SK-N-SH (cell line): Measurements from ENCODE around the gene TMEM163. TPM values are rescaled to one million over a fixed set of nuclear protein-coding genes. Genes with fewer than 3 reads are reported as not detected.

ENCODE experiments used
- CTCF ChIA-PET: fragments of 300-600, 350-600 bp; formaldehyde crosslinking; extraction: SDS; loops from one replicate; lab custom pipeline; 2021; lab: Yijun Ruan, JAX
- POLR2A ChIA-PET: fragments of 350-600 bp; sonication (Branson Sonifier 250); formaldehyde crosslinking; extraction: SDS; loops from one replicate; lab custom pipeline; 2020; ENCODE audit warnings: antibody characterized with exemption, inconsistent platforms; lab: Yijun Ruan, JAX
- DNase-seq: peaks from one replicate; pipeline ENCODE4 v3.0.0; 2012
- H2AFZ ChIP-seq: fragments of 200-600 bp; sonication (generic); 2 replicates; pipeline ENCODE4 v1.8.1; 2016; ENCODE audit warnings: antibody characterized with exemption, mild to moderate bottlenecking, low read depth
- H3F3A ChIP-seq: fragments of 200-600 bp; sonication (generic); replicated peaks from 2 replicates; pipeline ENCODE3; 2016; ENCODE audit warnings: antibody characterized with exemption, mild to moderate bottlenecking; ENCODE audit not compliant: insufficient read depth
- H3K27ac ChIP-seq, 2 experiments: fragments of 200-500 bp in 1 of 2; fragments of 200-600 bp in 1 of 2; sonication (Bioruptor generic) in 1 of 2; sonication (generic), shearing (Covaris generic) in 1 of 2; 2 replicates each; pipeline versions ENCODE4 v1.5.1 to v1.6.1; 2014 to 2016; ENCODE audit warnings: low read depth in 2 of 2, inconsistent platforms in 1 of 2, low read length in 1 of 2, mild to moderate bottlenecking in 1 of 2, mixed read lengths in 1 of 2
- H3K27me3 ChIP-seq: fragments of 200-600 bp; sonication (generic), shearing (Covaris generic); 2 replicates; pipeline ENCODE4 v1.6.1; 2016; ENCODE audit warnings: mixed run types; ENCODE audit not compliant: insufficient read depth
- H3K36me3 ChIP-seq, 2 experiments: fragments of 200-500 bp in 1 of 2; fragments of 200-600 bp in 1 of 2; sonication (Bioruptor generic) in 1 of 2; sonication (generic) in 1 of 2; replicated peaks in 1 of 2; 2 replicates each; pipeline versions ENCODE3 to v1.5.1; 2014 to 2016; ENCODE audit warnings: low read length in 1 of 2, mild to moderate bottlenecking in 1 of 2; ENCODE audit not compliant: insufficient read depth in 2 of 2, control insufficient read depth in 1 of 2
- H3K4me1 ChIP-seq, 2 experiments: fragments of 200-500 bp in 1 of 2; fragments of 200-600 bp in 1 of 2; sonication (Bioruptor generic) in 1 of 2; sonication (generic), shearing (Covaris generic) in 1 of 2; 2 replicates each; pipeline versions ENCODE4 v1.5.1 to v1.6.1; 2014 to 2016; ENCODE audit warnings: low read depth in 1 of 2, low read length in 1 of 2, mixed run types in 1 of 2; ENCODE audit not compliant: insufficient read depth in 2 of 2, control insufficient read depth in 1 of 2
- H3K4me2 ChIP-seq: fragments of 200-600 bp; sonication (generic), shearing (Covaris generic); 2 replicates; pipeline ENCODE4 v1.6.1; 2017; ENCODE audit warnings: mixed run types
- H3K4me3 ChIP-seq, 2 experiments: fragments of 200-500 bp in 1 of 2; fragments of 200-600 bp in 1 of 2; sonication (Bioruptor generic) in 1 of 2; sonication (generic), shearing (Covaris generic) in 1 of 2; 2 replicates each; pipeline versions ENCODE4 v1.5.1 to v1.8.1; 2014 to 2016; ENCODE audit warnings: low read depth in 2 of 2, inconsistent platforms in 1 of 2, low read length in 1 of 2, mild to moderate bottlenecking in 1 of 2, mixed read lengths in 1 of 2, moderate library complexity in 1 of 2
- H3K79me2 ChIP-seq: fragments of 200-600 bp; sonication (generic); 2 replicates; pipeline ENCODE4 v1.8.1; 2017; ENCODE audit warnings: mild to moderate bottlenecking; ENCODE audit not compliant: insufficient read depth
- H3K9ac ChIP-seq: fragments of 200-600 bp; sonication (generic); 2 replicates; pipeline ENCODE4 v1.6.1; 2017; ENCODE audit warnings: mixed run types
- H3K9me2 ChIP-seq: fragments of 200-600 bp; sonication (generic); 2 replicates; pipeline ENCODE4 v1.6.1; 2017; ENCODE audit warnings: mixed run types
- H3K9me3 ChIP-seq: fragments of 200-600 bp; sonication (generic); 2 replicates; pipeline ENCODE4 v1.6.1; 2017; ENCODE audit warnings: mixed run types, mild to moderate bottlenecking, moderate library complexity
- H4K20me1 ChIP-seq: fragments of 200-600 bp; sonication (generic); 2 replicates; pipeline ENCODE4 v1.6.1; 2017; ENCODE audit warnings: mild to moderate bottlenecking, mixed run types; ENCODE audit not compliant: insufficient read depth
- CHD2 ChIP-seq: fragments of 150-350 bp; IDR thresholded peaks from 2 replicates; pipeline ENCODE4 v1.6.1; 2018; ENCODE audit warnings: low read length; ENCODE audit not compliant: partially characterized antibody
- EZH2phosphoT487 ChIP-seq: fragments of 200-600 bp; sonication (generic); IDR thresholded peaks from 2 replicates; pipeline ENCODE4 v1.6.1; 2017; ENCODE audit warnings: low read depth, mixed run types, mild to moderate bottlenecking, antibody characterized with exemption, moderate library complexity, borderline replicate concordance
- FOXM1 ChIP-seq: IDR thresholded peaks from 2 replicates; pipeline ENCODE4 v1.4.0; 2012; ENCODE audit warnings: low read depth, mild to moderate bottlenecking
- MXI1 ChIP-seq: IDR thresholded peaks from 2 replicates; pipeline ENCODE4 v1.6.1; 2012; ENCODE audit warnings: mild to moderate bottlenecking, low read depth, low read length, improper control_type of control experiment
- RFX5 ChIP-seq: IDR thresholded peaks from 2 replicates; pipeline ENCODE4 v1.6.1; 2012; ENCODE audit warnings: mild to moderate bottlenecking, improper control_type of control experiment, low read length
- RXRA ChIP-seq: IDR thresholded peaks from 2 replicates; pipeline ENCODE4 v1.4.0; 2012; ENCODE audit warnings: low read depth, mild to moderate bottlenecking, borderline replicate concordance
- SIN3A ChIP-seq: IDR thresholded peaks from 2 replicates; pipeline ENCODE4 v1.6.1; 2012; ENCODE audit warnings: low read depth, mild to moderate bottlenecking, low read length, moderate library complexity, borderline replicate concordance
- SMC3 ChIP-seq: IDR thresholded peaks from 2 replicates; pipeline ENCODE4 v1.6.1; 2012; ENCODE audit warnings: low read depth, low read length, improper control_type of control experiment
- TCF12 ChIP-seq: IDR thresholded peaks from 2 replicates; pipeline ENCODE4 v1.4.0; 2012
- TEAD4 ChIP-seq: IDR thresholded peaks from 2 replicates; pipeline ENCODE4 v1.4.0; 2012; ENCODE audit warnings: mild to moderate bottlenecking, borderline replicate concordance; ENCODE audit not compliant: insufficient read depth
- USF1 ChIP-seq: IDR thresholded peaks from 2 replicates; pipeline ENCODE4 v1.4.0; 2012; ENCODE audit warnings: low read depth, borderline replicate concordance
- WGBS: methylation state at CpG from one replicate; pipeline ENCODE4 v1.1.6; 2017; ENCODE audit warnings: low lambda C conversion rate; 5-methylcytosine and 5-hydroxymethylcytosine counted together
- polyA plus RNA-seq, 3 experiments: library from polyadenylated mRNA; depleted of rRNA; stranded (reverse); fragments of >200 nt; gene quantifications; 2 replicates each; pipeline ENCODE4 v1.2.3, GENCODE V29; 2012
- TF ChIP-seq, protein P1 (sequence below): IDR thresholded peaks from 2 replicates; pipeline ENCODE4 v1.4.0; 2012; ENCODE audit warnings: low read depth, borderline replicate concordance
- TF ChIP-seq, protein P2 (sequence below): IDR thresholded peaks from 2 replicates; pipeline ENCODE4 v1.6.1; 2012; ENCODE audit warnings: mild to moderate bottlenecking, low read depth, low read length, moderate library complexity
- TF ChIP-seq, protein P3 (sequence below): IDR thresholded peaks from 2 replicates; pipeline ENCODE4 v1.4.0; 2012; ENCODE audit warnings: low read depth
- TF ChIP-seq, protein P4 (sequence below): fragments of 200-600 bp; sonication (generic); IDR thresholded peaks from 2 replicates; pipeline ENCODE4 v1.6.1; 2017; ENCODE audit warnings: antibody characterized with exemption, mild to moderate bottlenecking, moderate library complexity

Gene TMEM163
- polyA plus RNA-seq, 1 of the 3 experiments (the other 2 are of a cell fraction), result not detected

GRCh38 chr2:134705861-134706586, 12.8 kb downstream of the TMEM163 start:
- POLR2A ChIA-PET, result no interaction called here
- CTCF ChIA-PET, result no interaction called here
- H3K4me3 ChIP-seq, result no peak overlapping the region
- TF ChIP-seq SMC3 (no peak), CHD2 (no peak), RXRA (no peak), FOXM1 (no peak), SIN3A (no peak), TEAD4 (no peak), TCF12 (no peak), MXI1 (no peak)
- TF ChIP-seq, protein P1, sequence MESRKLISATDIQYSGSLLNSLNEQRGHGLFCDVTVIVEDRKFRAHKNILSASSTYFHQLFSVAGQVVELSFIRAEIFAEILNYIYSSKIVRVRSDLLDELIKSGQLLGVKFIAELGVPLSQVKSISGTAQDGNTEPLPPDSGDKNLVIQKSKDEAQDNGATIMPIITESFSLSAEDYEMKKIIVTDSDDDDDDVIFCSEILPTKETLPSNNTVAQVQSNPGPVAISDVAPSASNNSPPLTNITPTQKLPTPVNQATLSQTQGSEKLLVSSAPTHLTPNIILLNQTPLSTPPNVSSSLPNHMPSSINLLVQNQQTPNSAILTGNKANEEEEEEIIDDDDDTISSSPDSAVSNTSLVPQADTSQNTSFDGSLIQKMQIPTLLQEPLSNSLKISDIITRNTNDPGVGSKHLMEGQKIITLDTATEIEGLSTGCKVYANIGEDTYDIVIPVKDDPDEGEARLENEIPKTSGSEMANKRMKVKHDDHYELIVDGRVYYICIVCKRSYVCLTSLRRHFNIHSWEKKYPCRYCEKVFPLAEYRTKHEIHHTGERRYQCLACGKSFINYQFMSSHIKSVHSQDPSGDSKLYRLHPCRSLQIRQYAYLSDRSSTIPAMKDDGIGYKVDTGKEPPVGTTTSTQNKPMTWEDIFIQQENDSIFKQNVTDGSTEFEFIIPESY, result no peak
- 58% methylated on average over 20 of the region's 21 CpGs for WGBS
- H3K9me3 ChIP-seq, result no peaks in the 10 kb centered on the region
- no peaks in the 10 kb centered on the region for H3K79me2 ChIP-seq
- H3K4me2 ChIP-seq, result no peak overlapping the region
- no peak overlapping the region for H2AFZ ChIP-seq
- H4K20me1 ChIP-seq, result no peaks in the 10 kb centered on the region
- no peaks in the 10 kb centered on the region for H3F3A ChIP-seq
- no peak overlapping the region for H3K27ac ChIP-seq
- no peak for DNase-seq
- H3K9ac ChIP-seq, result no peak overlapping the region
- no peaks in the 10 kb centered on the region; a peak in 1 of 4 replicates for H3K4me1 ChIP-seq
- H3K9me2 ChIP-seq, result no peaks in the 10 kb centered on the region
- H3K36me3 ChIP-seq, result no peaks in the 10 kb centered on the region
- H3K27me3 ChIP-seq, result no peaks in the 10 kb centered on the region

GRCh38 chr2:134704173-134704572, 14.6 kb downstream of the TMEM163 start:
- Histone ChIP-seq H2AFZ (no peak overlapping the region), H4K20me1 (no peaks in the 10 kb centered on the region), H3K4me3 (no peak overlapping the region), H3K36me3 (no peaks in the 10 kb centered on the region), H3K4me1 (no peaks in the 10 kb centered on the region; a peak in 1 of 4 replicates), H3K9me2 (no peaks in the 10 kb centered on the region), H3K4me2 (no peak overlapping the region), H3K27ac (no peak overlapping the region), H3K27me3 (no peaks in the 10 kb centered on the region), H3K9me3 (no peaks in the 10 kb centered on the region), H3K9ac (no peak overlapping the region), H3F3A (no peaks in the 10 kb centered on the region), H3K79me2 (no peaks in the 10 kb centered on the region)
- no peak for DNase-seq
- 23% methylated on average over 3 of the region's 4 CpGs for WGBS
- CTCF ChIA-PET, result interaction anchor here (0.7 kb wide), 1 partner anchor 244 kb away, joined by 3 read pairs; no protein-coding TSS in a partner anchor
- POLR2A ChIA-PET, result interaction anchor here (0.6 kb wide), 1 partner anchor 277 kb away, joined by 3 read pairs; no protein-coding TSS in a partner anchor
- no peak for TF ChIP-seq MXI1
- TF ChIP-seq RFX5, result no peak
- no peak for TF ChIP-seq USF1
- TF ChIP-seq EZH2phosphoT487, result no peak
- TF ChIP-seq, protein P2, sequence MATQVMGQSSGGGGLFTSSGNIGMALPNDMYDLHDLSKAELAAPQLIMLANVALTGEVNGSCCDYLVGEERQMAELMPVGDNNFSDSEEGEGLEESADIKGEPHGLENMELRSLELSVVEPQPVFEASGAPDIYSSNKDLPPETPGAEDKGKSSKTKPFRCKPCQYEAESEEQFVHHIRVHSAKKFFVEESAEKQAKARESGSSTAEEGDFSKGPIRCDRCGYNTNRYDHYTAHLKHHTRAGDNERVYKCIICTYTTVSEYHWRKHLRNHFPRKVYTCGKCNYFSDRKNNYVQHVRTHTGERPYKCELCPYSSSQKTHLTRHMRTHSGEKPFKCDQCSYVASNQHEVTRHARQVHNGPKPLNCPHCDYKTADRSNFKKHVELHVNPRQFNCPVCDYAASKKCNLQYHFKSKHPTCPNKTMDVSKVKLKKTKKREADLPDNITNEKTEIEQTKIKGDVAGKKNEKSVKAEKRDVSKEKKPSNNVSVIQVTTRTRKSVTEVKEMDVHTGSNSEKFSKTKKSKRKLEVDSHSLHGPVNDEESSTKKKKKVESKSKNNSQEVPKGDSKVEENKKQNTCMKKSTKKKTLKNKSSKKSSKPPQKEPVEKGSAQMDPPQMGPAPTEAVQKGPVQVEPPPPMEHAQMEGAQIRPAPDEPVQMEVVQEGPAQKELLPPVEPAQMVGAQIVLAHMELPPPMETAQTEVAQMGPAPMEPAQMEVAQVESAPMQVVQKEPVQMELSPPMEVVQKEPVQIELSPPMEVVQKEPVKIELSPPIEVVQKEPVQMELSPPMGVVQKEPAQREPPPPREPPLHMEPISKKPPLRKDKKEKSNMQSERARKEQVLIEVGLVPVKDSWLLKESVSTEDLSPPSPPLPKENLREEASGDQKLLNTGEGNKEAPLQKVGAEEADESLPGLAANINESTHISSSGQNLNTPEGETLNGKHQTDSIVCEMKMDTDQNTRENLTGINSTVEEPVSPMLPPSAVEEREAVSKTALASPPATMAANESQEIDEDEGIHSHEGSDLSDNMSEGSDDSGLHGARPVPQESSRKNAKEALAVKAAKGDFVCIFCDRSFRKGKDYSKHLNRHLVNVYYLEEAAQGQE, result no peak
- TF ChIP-seq, protein P3, sequence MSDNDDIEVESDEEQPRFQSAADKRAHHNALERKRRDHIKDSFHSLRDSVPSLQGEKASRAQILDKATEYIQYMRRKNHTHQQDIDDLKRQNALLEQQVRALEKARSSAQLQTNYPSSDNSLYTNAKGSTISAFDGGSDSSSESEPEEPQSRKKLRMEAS, result no peak
- TF ChIP-seq, protein P1, result no peak
- TF ChIP-seq, protein P4, sequence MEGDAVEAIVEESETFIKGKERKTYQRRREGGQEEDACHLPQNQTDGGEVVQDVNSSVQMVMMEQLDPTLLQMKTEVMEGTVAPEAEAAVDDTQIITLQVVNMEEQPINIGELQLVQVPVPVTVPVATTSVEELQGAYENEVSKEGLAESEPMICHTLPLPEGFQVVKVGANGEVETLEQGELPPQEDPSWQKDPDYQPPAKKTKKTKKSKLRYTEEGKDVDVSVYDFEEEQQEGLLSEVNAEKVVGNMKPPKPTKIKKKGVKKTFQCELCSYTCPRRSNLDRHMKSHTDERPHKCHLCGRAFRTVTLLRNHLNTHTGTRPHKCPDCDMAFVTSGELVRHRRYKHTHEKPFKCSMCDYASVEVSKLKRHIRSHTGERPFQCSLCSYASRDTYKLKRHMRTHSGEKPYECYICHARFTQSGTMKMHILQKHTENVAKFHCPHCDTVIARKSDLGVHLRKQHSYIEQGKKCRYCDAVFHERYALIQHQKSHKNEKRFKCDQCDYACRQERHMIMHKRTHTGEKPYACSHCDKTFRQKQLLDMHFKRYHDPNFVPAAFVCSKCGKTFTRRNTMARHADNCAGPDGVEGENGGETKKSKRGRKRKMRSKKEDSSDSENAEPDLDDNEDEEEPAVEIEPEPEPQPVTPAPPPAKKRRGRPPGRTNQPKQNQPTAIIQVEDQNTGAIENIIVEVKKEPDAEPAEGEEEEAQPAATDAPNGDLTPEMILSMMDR, result no peak
